Epithelial cell of proximal tubule (primary cell): Measurements from ENCODE around the gene HMCES. TPM values are rescaled to one million over a fixed set of nuclear protein-coding genes. Genes with fewer than 3 reads are reported as not detected.

ENCODE experiments used
- DNase-seq: peaks from one replicate; pipeline ENCODE4 v3.0.0-alpha.2; 2011; ENCODE audit warnings: low read depth
- H3K4me3 ChIP-seq: 2 replicates; pipeline ENCODE4 v1.5.1; 2011; ENCODE audit warnings: low read depth, mild to moderate bottlenecking, low read length
- CTCF ChIP-seq: conservative IDR thresholded peaks from 2 replicates; pipeline ENCODE4 v1.5.1; 2012; ENCODE audit warnings: low read depth, mild to moderate bottlenecking, low read length
- total RNA-seq: library from RNA; depleted of rRNA; stranded (reverse); fragments of >200 nt; gene quantifications from 2 replicates; pipeline ENCODE4 v1.2.3, GENCODE V29; 2015

HMCES gene
- total RNA-seq, 1 donor from 2014 or later: 40.3 TPM

DNA sequence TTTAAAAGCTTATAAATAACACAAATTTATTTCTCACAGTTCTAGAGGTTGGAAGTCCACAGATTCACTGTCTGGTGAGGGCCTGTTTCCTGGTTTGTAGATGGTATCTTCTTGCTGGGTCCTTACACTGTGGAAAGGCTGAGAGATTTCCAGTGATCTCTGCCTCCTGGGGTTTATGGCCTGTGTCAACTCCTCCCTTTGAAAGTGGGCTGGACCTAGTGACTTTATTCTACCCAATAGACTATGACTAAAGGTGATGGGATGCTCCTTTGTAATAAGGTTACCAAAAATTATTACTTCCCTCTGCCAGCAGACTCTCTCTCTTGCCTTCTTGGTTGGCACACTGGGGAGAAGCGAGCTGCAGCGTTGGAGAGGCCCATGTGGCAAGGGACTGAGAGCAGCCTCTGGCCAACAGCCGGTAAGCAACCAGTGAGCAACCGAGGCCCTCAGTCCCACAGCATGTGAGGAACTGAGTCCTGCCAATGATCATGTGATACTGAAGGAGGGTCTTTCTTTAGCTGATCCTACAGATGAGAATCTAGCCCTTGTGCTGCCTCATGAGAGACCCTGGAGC lies 43.2 kb upstream of the HMCES start:
- H3K4me3 ChIP-seq: no peak overlapping the region
- no peak for TF ChIP-seq CTCF
- no peak for DNase-seq

DNA sequence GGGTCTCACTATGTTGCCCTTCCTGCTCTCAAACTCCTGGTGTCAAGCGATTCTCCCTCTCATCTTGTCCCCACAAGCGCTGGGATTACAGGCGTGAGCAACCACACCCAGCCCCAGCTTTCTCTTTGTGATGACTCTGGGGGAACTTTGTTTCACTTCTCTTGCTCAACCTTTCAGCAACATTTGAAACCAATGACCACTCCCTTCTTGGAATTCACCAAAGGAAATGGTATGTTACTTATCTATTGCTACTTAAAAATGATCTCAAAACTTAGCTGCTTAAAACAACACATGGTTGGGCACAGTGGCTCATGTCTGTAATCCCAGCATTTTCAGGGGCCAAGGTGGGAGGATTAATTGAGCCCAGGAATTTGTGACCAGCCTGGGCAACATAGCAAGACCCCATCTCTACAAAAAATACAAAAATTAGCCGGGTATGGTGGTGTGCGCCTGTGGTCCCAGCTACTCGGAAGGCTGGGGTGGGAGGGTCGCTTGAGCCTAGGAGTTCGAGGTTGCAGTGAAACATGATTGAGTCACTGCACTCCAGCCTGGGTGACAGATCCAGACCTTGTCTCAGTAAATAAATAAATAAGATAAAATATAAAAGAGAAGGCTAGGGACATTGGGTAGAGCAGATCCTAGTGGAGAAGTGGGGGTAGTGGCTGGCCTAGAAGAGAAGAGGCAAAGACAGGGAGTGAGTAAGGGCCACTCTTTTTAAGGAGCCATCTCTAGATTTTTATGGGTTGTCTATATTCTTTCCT lies 39.5 kb upstream of the HMCES start:
- DNase-seq: no peak
- TF ChIP-seq CTCF: no peak

GRCh38 chr3:129239991-129240390 lies 38.7 kb upstream of the HMCES start:
- no peak for TF ChIP-seq CTCF
- DNase-seq: no peak
- no peak overlapping the region for H3K4me3 ChIP-seq

More for the DNA sequence above, 39.5 kb upstream of the HMCES start:
- H3K4me3 ChIP-seq: no peak overlapping the region

DNA sequence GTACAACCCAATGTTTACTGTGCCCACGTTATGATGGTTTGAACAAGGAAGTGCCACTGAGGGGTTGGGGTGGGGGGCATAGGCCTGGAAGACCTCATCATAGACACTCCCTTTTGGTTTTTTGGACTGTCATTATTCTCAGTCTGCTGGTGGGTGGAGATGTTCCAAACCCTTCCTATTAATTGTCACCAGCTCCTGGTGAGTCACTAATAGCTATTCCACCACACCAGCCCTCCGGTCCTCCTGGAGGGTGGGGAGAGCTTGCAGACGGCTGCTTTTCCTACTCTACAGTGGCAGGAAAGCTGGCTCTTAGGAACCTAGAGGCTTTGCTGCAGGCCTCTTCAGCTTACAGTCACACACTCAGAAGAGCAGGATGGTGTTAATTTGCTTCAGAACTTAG lies 38.2 kb upstream of the HMCES start:
- no peak overlapping the region for H3K4me3 ChIP-seq
- DNase-seq: no peak
- TF ChIP-seq CTCF: no peak

- no peak for DNase-seq
- no peak overlapping the region for H3K4me3 ChIP-seq
- no peak for TF ChIP-seq CTCF
These were observed 33.5 kb upstream of the HMCES start for GRCh38 chr3:129245141-129245540.

DNA sequence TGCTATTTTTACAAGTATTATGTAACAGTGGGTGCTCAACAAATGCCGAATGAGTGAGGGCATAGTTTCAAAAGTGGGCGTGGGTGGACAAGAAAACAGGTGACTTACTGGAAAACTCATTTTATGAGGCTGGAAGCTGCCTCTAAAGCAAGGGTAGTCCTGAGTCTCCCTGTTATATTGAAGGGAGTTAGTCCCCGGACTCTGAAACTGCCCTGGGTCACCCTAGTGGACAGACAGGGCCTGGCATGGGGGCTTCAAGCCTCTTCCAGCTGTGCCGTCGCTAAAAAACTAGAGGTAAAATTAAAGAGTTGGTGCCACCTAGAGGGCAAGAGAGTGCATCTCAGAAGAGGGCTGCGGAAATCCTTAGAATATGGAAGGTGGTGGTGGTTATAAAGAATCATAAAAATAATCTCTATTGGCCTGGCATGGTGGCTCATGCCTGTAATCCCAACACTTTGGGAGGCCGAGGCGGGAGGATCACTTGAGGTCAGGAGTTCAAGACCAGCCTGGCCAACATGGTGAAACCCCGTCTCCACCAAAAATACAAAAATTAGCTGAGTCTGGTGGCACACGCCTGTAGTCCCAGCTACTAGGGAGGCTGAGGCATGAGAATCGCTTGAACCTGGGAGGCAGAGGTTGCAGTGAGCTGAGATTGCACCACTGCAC lies 32.9 kb upstream of the HMCES start:
- TF ChIP-seq CTCF: peak; percentile 95
- peak overlapping the region; percentile 9 for H3K4me3 ChIP-seq
- peak; percentile 51 for DNase-seq
